NCI-H146 treated with DMSO at 0.1 percent for 48 hours (cell line): ENCODE results near the gene METTL2B.
A peak's percentile ranks its signal among the peaks of the same experiment; 100 is the strongest.

Experiments used
- DNase-seq: peaks from one replicate; lab custom pipeline; 2025; ENCODE audit not compliant: unreplicated experiment; lab: John Stamatoyannopoulos, UW

Gene METTL2B

GRCh38 chr7:128476402-128477335, at the start of gene METTL2B:
Gene METTL2B, plus strand, starts transcription at chr7:128476748. Its CDS starts 18 bp downstream, at chr7:128476766.
- DNase-seq = peak; percentile 88

- peak; percentile 58 for DNase-seq
These were observed 49.2 kb upstream of the METTL2B start for GRCh38 chr7:128427289-128427891.

GRCh38 chr7:128430207-128430606, 46.3 kb upstream of the METTL2B start:
- DNase-seq = no peak

GRCh38 chr7:128431221-128431620, 45.3 kb upstream of the METTL2B start:
- DNase-seq = no peak

- no peak for DNase-seq
These were observed 44.8 kb upstream of the METTL2B start for GRCh38 chr7:128431754-128432153.

GRCh38 chr7:128434413-128435326, 41.9 kb upstream of the METTL2B start:
- DNase-seq = no peak

GRCh38 chr7:128435327-128435686, 41.2 kb upstream of the METTL2B start:
- peak; percentile 20 for DNase-seq

- no peak for DNase-seq
These were observed 38.9 kb upstream of the METTL2B start for GRCh38 chr7:128437426-128438332.

- DNase-seq = no peak
These were observed 34.2 kb upstream of the METTL2B start for GRCh38 chr7:128442356-128442755.

- peak; percentile 98 for DNase-seq
These were observed 32.5 kb upstream of the METTL2B start for GRCh38 chr7:128443831-128444600.

- no peak for DNase-seq
These were observed 30.2 kb upstream of the METTL2B start for GRCh38 chr7:128446306-128446705.

GRCh38 chr7:128447941-128448564, 28.5 kb upstream of the METTL2B start:
- DNase-seq = no peak

GRCh38 chr7:128448751-128449302, 27.7 kb upstream of the METTL2B start:
- no peak for DNase-seq

GRCh38 chr7:128450409-128450808, 26.1 kb upstream of the METTL2B start:
- DNase-seq = no peak

GRCh38 chr7:128450913-128451312, 25.6 kb upstream of the METTL2B start:
- DNase-seq = no peak

- DNase-seq = no peak
These were observed 24.0 kb upstream of the METTL2B start for GRCh38 chr7:128452552-128452951.

- DNase-seq = no peak
These were observed 22.4 kb upstream of the METTL2B start for GRCh38 chr7:128453836-128454804.
